Brain microvascular endothelial cell (primary cell): Measurements from ENCODE around the gene SNX18.
"Not testable (repeated sequence)": the region's sequence is repeated elsewhere in the genome, so short reads cannot be mapped to it uniquely, and the experiment has no call there.

Experiments used
- DNase-seq: peaks from one replicate; pipeline ENCODE4 v3.0.0-alpha.2; 2020
- H3K27ac ChIP-seq: fragments of 250-450 bp; sonication (Bioruptor Pico); 2 replicates; pipeline ENCODE4 v1.5.1; 2020; ENCODE audit warnings: mild to moderate bottlenecking, moderate library complexity
- H3K27me3 ChIP-seq: fragments of 250-450 bp; sonication (Bioruptor Pico); replicated peaks from 2 replicates; pipeline ENCODE4 v1.5.1; 2020; ENCODE audit warnings: mild to moderate bottlenecking
- H3K36me3 ChIP-seq: fragments of 250-450 bp; sonication (Bioruptor Pico); replicated peaks from 2 replicates; pipeline ENCODE4 v1.5.1; 2020; ENCODE audit warnings: mild to moderate bottlenecking
- H3K4me3 ChIP-seq: 2 replicates; pipeline ENCODE4 v1.5.1; 2011; ENCODE audit warnings: low read depth, mild to moderate bottlenecking, control low read depth, low read length, moderate library complexity
- CTCF ChIP-seq: IDR thresholded peaks from 2 replicates; pipeline ENCODE4 v1.5.1; 2011; ENCODE audit warnings: low read depth, mild to moderate bottlenecking, moderate library complexity, low read length, control low read depth, inconsistent platforms; ENCODE audit errors: missing control alignments
- in situ Hi-C: cut with HindIII; loops from 2 replicates; pipeline ENCODE4 v1.10.0; 2017; ENCODE audit warnings: low sequenced_read_pairs, low pct_ligation_motif_present

SNX18 gene

DNA sequence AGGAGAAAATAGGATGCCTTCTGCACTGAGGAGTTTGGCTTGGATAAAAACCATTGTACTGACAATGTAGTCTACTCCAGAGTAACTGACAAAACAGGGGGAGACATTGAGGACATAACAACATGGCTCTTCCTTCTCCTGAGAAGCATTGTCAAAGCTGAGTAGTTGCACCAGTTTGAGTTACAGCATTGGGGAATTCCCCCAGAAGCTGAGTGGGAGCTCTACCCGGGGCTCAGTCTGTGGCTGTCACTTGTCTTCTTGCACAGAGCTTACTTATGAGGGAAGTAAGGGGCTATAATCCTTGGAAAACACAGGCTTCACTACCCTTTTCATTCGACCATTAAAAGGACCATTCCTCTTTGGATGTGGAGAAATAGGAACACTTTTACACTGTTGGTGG lies 40.9 kb upstream of the SNX18 start:
- in situ Hi-C loops: no loop called here
- no peak for DNase-seq
- Histone ChIP-seq H3K27ac (no peak overlapping the region), H3K4me3 (no peak overlapping the region), H3K36me3 (no peaks in the 10 kb centered on the region), H3K27me3 (no peaks in the 10 kb centered on the region)
- TF ChIP-seq CTCF: no peak

GRCh38 chr5:54477941-54478478 lies 39.5 kb upstream of the SNX18 start:
- Histone ChIP-seq H3K36me3 (no peaks in the 10 kb centered on the region), H3K27ac (no peak overlapping the region), H3K27me3 (no peaks in the 10 kb centered on the region), H3K4me3 (no peak overlapping the region)
- no peak for DNase-seq
- TF ChIP-seq CTCF: no peak
- in situ Hi-C loops: no loop called here

DNA sequence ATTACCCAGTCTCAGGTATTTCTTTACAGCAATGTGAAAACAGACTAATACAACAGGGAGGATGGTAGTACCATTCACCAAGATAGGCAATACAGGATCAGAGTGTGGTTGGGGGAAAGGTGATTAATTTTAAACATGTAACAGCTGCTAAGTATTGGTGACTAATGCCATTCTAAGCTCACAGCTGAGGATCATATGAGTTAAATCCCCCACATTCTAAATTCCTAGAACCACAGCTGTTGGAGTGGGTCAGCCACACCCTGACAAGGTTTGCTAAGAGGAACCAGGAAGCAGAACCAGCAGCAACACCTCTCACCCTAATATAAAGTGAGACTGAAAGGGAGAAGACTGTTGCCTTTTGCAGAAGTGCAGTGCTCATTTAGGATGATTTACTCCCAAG lies 37.3 kb upstream of the SNX18 start:
- H3K27ac ChIP-seq: no peak overlapping the region
- H3K36me3 ChIP-seq: no peaks in the 10 kb centered on the region
- no peak for TF ChIP-seq CTCF
- no peak for DNase-seq
- in situ Hi-C loops: no loop called here
- no peaks in the 10 kb centered on the region for H3K27me3 ChIP-seq
- H3K4me3 ChIP-seq: no peak overlapping the region

- no peak overlapping the region for H3K27ac ChIP-seq
- in situ Hi-C loops: no loop called here
- H3K4me3 ChIP-seq: no peak overlapping the region
- no peak for TF ChIP-seq CTCF
- no peaks in the 10 kb centered on the region for H3K36me3 ChIP-seq
- no peaks in the 10 kb centered on the region for H3K27me3 ChIP-seq
- DNase-seq: no peak
Observed at GRCh38 chr5:54484219-54484894, 33.2 kb upstream of the SNX18 start.

DNA sequence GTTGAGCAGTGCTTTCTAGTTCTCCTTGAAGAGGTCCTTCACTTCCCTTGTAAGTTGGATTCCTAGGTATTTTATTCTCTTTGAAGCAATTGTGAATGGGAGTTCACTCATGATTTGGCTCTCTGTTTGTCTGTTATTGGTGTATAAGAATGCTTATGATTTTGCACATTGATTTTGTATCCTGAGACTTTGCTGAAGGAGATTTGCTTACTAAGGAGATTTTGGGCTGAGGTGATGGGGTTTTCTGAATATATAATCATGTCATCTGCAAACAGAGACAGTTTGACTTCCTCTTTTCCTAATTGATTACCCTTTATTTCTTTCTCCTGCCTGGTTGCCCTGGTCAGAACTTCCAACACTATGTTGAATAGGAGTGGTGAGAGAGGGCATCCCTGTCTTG lies 31.9 kb upstream of the SNX18 start:
- DNase-seq, H3K27me3 ChIP-seq, H3K36me3 ChIP-seq, H3K4me3 ChIP-seq, H3K27ac ChIP-seq, in situ Hi-C loops: not testable (repeated sequence)

GRCh38 chr5:54489648-54489979 lies 27.9 kb upstream of the SNX18 start:
- H3K27me3 ChIP-seq, in situ Hi-C loops, H3K4me3 ChIP-seq, H3K27ac ChIP-seq, H3K36me3 ChIP-seq, DNase-seq: not testable (repeated sequence)

DNA sequence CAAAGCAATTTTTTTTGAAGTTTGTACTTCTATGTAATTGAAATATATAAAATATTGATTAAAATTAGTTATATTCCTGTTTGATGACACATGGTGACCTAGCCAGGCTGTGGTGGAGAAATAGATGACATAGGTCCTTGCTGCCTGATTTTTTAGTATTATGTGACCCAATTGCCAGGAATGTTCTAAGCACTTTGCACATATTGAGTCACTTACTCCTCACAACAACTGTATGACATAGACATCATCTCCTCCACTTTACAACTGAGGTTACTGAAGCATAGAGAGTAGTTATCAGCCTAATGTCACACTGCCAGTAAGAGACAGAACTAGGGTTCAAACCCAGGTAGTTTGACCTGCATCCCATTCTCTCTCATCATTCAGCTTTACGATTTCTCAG lies 26.2 kb upstream of the SNX18 start:
- DNase-seq: no peak
- in situ Hi-C loops: no loop called here
- Histone ChIP-seq H3K27ac (no peak overlapping the region), H3K27me3 (peaks cover 2% of the 10 kb centered on the region), H3K4me3 (no peak overlapping the region), H3K36me3 (no peaks in the 10 kb centered on the region)
- no peak for TF ChIP-seq CTCF
